ENCODE results near the gene TAAR1. TPM values are rescaled to one million over a fixed set of nuclear protein-coding genes. Genes with fewer than 3 reads are reported as not detected.
"Not testable (repeated sequence)": the region's sequence is repeated elsewhere in the genome, so short reads cannot be mapped to it uniquely, and the experiment has no call there.

Gene TAAR1
- total RNA-seq, 4 donors from 2014 or later: not detected

DNA sequence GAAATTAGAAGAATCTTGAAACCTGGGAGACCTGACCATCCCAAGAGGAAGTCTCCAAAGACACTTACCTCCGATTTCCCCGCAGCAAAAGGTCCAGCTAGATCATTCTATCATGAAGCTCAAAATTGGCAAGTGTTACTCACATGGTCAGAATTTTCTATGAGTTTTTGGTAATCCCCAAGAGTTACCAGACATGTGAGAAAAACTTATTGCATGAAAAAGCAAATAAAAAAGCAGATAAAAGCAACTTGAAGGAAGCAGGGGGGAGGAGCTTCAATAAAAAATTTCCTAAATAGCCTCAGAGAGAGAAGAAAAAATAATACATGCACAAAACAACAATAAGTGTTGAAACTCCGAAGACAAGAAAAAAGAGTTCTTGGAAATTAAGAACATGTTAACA, 27.5 kb upstream of the TAAR1 start:
- 50 to 90% methylated on average over 2 to 3 of the region's 3 CpGs for WGBS, 2 donors (ENCODE audit: low coverage in 1 of 2)

DNA sequence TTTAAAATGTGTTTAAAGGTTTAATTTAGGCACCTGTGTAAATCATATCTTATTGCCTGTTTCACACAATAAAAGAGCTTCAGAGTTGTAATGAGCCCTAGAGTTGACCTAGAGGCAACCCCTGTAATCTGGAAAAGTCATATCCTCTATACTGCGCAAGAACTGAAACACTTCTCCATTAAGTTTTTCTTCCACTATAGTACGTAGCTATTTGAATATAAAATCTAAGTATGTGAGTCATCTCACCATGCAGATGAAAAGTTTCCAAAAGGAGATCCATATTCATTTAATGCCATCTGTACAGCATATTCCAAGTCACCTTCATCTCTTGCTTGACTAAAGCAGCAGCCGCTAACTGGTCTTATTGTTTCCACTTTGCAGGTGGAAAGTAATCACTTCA, 26.0 kb upstream of the TAAR1 start:
- 77 to 81% methylated on average over 3 of the region's 3 CpGs for WGBS, 2 donors (ENCODE audit: low coverage in 1 of 2)
- Histone ChIP-seq H3K4me3 (no peak overlapping the region), H3K9me3 (no peaks in the 10 kb centered on the region), H3K36me3 (no peaks in the 10 kb centered on the region), H3K4me1 (no peaks in the 10 kb centered on the region), H3K27me3 (no peaks in the 10 kb centered on the region), H3K27ac (no peak overlapping the region)
- ATAC-seq: no peak
- TF ChIP-seq CTCF (IDR thresholded peaks at IDR 0.05) (no peak), POLR2AphosphoS5 (IDR thresholded peaks at IDR 0.05) (no peak), POLR2A (IDR thresholded peaks at IDR 0.05) (no peak), EP300 (IDR thresholded peaks at IDR 0.05) (no peak)

More for the DNA sequence above, 27.5 kb upstream of the TAAR1 start:
- Histone ChIP-seq H3K27ac (no peak overlapping the region), H3K9me3 (no peaks in the 10 kb centered on the region), H3K36me3 (no peaks in the 10 kb centered on the region), H3K4me1 (no peaks in the 10 kb centered on the region), H3K4me3 (no peak overlapping the region), H3K27me3 (no peaks in the 10 kb centered on the region)
- no peak for TF ChIP-seq CTCF (IDR thresholded peaks at IDR 0.05)
- no peak for TF ChIP-seq POLR2A (IDR thresholded peaks at IDR 0.05)
- TF ChIP-seq EP300 (IDR thresholded peaks at IDR 0.05): no peak
- TF ChIP-seq POLR2AphosphoS5 (IDR thresholded peaks at IDR 0.05): no peak
- ATAC-seq: no peak

DNA sequence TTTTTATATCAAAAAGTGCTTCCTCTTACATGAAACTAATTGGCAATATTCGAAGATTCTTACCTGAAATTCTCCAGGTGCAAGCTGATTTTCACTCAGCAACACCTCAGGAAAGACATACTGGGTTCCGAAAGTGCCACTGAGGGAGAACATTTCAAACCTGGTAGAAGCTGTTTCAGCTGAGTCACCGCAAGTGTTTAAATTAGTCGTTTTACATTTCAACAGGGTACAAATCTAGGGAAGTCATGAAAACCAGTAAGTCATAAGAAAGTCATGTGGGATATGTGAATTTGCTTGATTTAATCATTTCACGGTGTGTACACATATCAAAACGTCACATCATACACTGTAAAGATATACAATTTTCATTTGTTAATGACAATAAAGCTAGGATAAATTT, 25.3 kb upstream of the TAAR1 start:
- no peak overlapping the region for H3K4me3 ChIP-seq
- WGBS, 2 donors (ENCODE audit: low coverage in 1 of 2): 73 to 85% methylated on average over 6 of the region's 6 CpGs
- no peak for ATAC-seq
- H3K9me3 ChIP-seq: no peaks in the 10 kb centered on the region
- H3K36me3 ChIP-seq: no peaks in the 10 kb centered on the region
- no peak overlapping the region for H3K27ac ChIP-seq
- no peaks in the 10 kb centered on the region for H3K4me1 ChIP-seq
- H3K27me3 ChIP-seq: no peaks in the 10 kb centered on the region
- no peak for TF ChIP-seq POLR2A (IDR thresholded peaks at IDR 0.05)
- no peak for TF ChIP-seq CTCF (IDR thresholded peaks at IDR 0.05)
- TF ChIP-seq POLR2AphosphoS5 (IDR thresholded peaks at IDR 0.05): no peak
- TF ChIP-seq EP300 (IDR thresholded peaks at IDR 0.05): no peak

GRCh38 chr6:132683543-132683942, 24.6 kb upstream of the TAAR1 start:
- H3K9me3 ChIP-seq: no peaks in the 10 kb centered on the region
- H3K36me3 ChIP-seq: no peaks in the 10 kb centered on the region
- 65% methylated on average over 5 to 6 of the region's 6 CpGs for WGBS, 2 donors (ENCODE audit: low coverage in 1 of 2)
- no peak overlapping the region for H3K27ac ChIP-seq
- H3K27me3 ChIP-seq: no peaks in the 10 kb centered on the region
- no peak for TF ChIP-seq EP300 (IDR thresholded peaks at IDR 0.05)
- no peak for TF ChIP-seq POLR2A (IDR thresholded peaks at IDR 0.05)
- no peak for TF ChIP-seq CTCF (IDR thresholded peaks at IDR 0.05)
- no peak for TF ChIP-seq POLR2AphosphoS5 (IDR thresholded peaks at IDR 0.05)
- no peak overlapping the region for H3K4me3 ChIP-seq
- H3K4me1 ChIP-seq: no peaks in the 10 kb centered on the region
- ATAC-seq: no peak

GRCh38 chr6:132679094-132679493, 20.1 kb upstream of the TAAR1 start:
- not testable (repeated sequence) for H3K9me3 ChIP-seq, ATAC-seq, H3K36me3 ChIP-seq, H3K27ac ChIP-seq, H3K4me3 ChIP-seq, H3K27me3 ChIP-seq, H3K4me1 ChIP-seq

DNA sequence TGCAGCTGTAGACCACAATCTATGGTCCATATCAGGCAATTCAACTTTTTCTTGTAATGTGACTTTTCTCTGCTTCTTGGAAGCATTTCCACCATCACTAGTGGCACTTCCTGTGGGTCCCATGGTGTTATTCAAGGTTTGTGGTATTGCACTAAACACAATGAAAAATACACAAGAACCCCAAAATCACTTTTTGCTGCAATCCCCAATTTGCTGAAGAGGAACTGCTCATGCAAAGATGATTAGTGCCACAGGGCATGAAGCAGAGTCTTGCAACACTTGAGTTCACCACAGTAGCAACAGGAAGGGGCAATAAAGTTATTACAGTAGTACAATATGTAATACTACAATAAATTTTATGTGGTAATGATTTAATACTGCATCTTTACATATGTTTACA, 16.8 kb upstream of the TAAR1 start:
- ATAC-seq: no peak

More for the DNA sequence above, 16.8 kb upstream of the TAAR1 start:
- no peak overlapping the region for H3K4me3 ChIP-seq
- H3K9me3 ChIP-seq: no peaks in the 10 kb centered on the region
- no peaks in the 10 kb centered on the region for H3K27me3 ChIP-seq
- no peak for TF ChIP-seq POLR2A (IDR thresholded peaks at IDR 0.05)
- TF ChIP-seq POLR2AphosphoS5 (IDR thresholded peaks at IDR 0.05): no peak
- H3K4me1 ChIP-seq: no peaks in the 10 kb centered on the region
- no peaks in the 10 kb centered on the region for H3K36me3 ChIP-seq
- H3K27ac ChIP-seq: no peak overlapping the region
